Activated CD4-positive, CD25-positive, alpha-beta regulatory T cell treated with anti-CD3 and anti-CD28 coated beads, Interleukin-2, amount 50 U/mL, for 24 hours (primary cell): ENCODE results near the gene STXBP3.

Source experiments
- ATAC-seq, 2 donors: fragments of 150-1000 bp; cut with Tn5 transposase; one replicate each; pipeline ENCODE4 v1.10.0; 2021; ENCODE audit warnings: mild to moderate bottlenecking in 1 of 2, moderate library complexity in 1 of 2

Gene STXBP3

GRCh38 chr1:108808438-108808837 lies 62.0 kb downstream of the STXBP3 start:
- ATAC-seq = no peak

- ATAC-seq = no peak
Measured at GRCh38 chr1:108811611-108812010, 65.1 kb downstream of the STXBP3 start.

GRCh38 chr1:108813326-108813725 lies 66.9 kb downstream of the STXBP3 start:
- ATAC-seq = no peak

- no peak for ATAC-seq
Measured at GRCh38 chr1:108814343-108815125, 68.1 kb downstream of the STXBP3 start.

GRCh38 chr1:108815566-108815965 lies 69.1 kb downstream of the STXBP3 start:
- ATAC-seq = no peak

GRCh38 chr1:108816049-108816893 lies 69.8 kb downstream of the STXBP3 start:
- ATAC-seq = no peak

- ATAC-seq = no peak
Measured at GRCh38 chr1:108817016-108817415, 70.5 kb downstream of the STXBP3 start.

GRCh38 chr1:108817811-108818210 lies 71.3 kb downstream of the STXBP3 start:
- no peak for ATAC-seq

GRCh38 chr1:108819878-108820277 lies 73.4 kb downstream of the STXBP3 start:
- no peak for ATAC-seq

- no peak for ATAC-seq
Measured at GRCh38 chr1:108823632-108824031, 77.2 kb downstream of the STXBP3 start.

- ATAC-seq = no peak
Measured at GRCh38 chr1:108824051-108824450, 77.6 kb downstream of the STXBP3 start.

GRCh38 chr1:108826081-108826635 lies 79.7 kb downstream of the STXBP3 start:
- ATAC-seq = no peak

GRCh38 chr1:108828074-108828961 lies 81.8 kb downstream of the STXBP3 start:
- no peak for ATAC-seq

- no peak for ATAC-seq
Measured at GRCh38 chr1:108829498-108829916, 83.0 kb downstream of the STXBP3 start.

- ATAC-seq = no peak
Measured at GRCh38 chr1:108830119-108831008, 83.9 kb downstream of the STXBP3 start.

- ATAC-seq = no peak
Measured at GRCh38 chr1:108831225-108831624, 84.8 kb downstream of the STXBP3 start.

GRCh38 chr1:108832929-108833328 lies 86.5 kb downstream of the STXBP3 start:
- ATAC-seq = no peak

GRCh38 chr1:108841703-108842102 lies 95.2 kb downstream of the STXBP3 start:
- no peak for ATAC-seq

- no peak for ATAC-seq
Measured at GRCh38 chr1:108842525-108843181, 96.2 kb downstream of the STXBP3 start.

GRCh38 chr1:108843390-108844137 lies 97.1 kb downstream of the STXBP3 start:
- ATAC-seq = no peak
